HEK293 (cell line): Measurements from ENCODE around the gene KCNQ1.
"Not testable (repeated sequence)": the region's sequence is repeated elsewhere in the genome, so short reads cannot be mapped to it uniquely, and the experiment has no call there.

Experiments
- CTCF ChIA-PET: fragments of 350-600 bp; formaldehyde crosslinking; extraction: SDS; loops from one replicate; lab custom pipeline; 2021; ENCODE audit warnings: antibody characterized with exemption; lab: Yijun Ruan, JAX
- POLR2A ChIA-PET: fragments of 300-600 bp; formaldehyde crosslinking; extraction: SDS; loops from one replicate; lab custom pipeline; 2020; ENCODE audit warnings: antibody characterized with exemption, inconsistent platforms; lab: Yijun Ruan, JAX
- H3K27ac ChIP-seq: fragments of 200-500 bp; sonication (Bioruptor generic); 2 replicates; pipeline ENCODE4 v1.5.1; 2014; ENCODE audit warnings: low read depth, low read length, control low read depth, inconsistent platforms; ENCODE audit errors: extremely low read depth
- H3K36me3 ChIP-seq, 2 experiments: fragments of 200-500 bp in 1 of 2; sonication (Bioruptor generic) in 1 of 2; 1 replicate in 1 of 2; 2 replicates in 1 of 2; pipeline ENCODE4 v1.5.1; 2014 to 2017; ENCODE audit warnings: inconsistent platforms in 2 of 2, low read length in 2 of 2; ENCODE audit not compliant: control insufficient read depth in 2 of 2, insufficient read depth in 1 of 2
- H3K4me1 ChIP-seq: fragments of 200-500 bp; sonication (Bioruptor generic); 2 replicates; pipeline ENCODE4 v1.5.1; 2014; ENCODE audit warnings: mild to moderate bottlenecking, low read length, inconsistent platforms; ENCODE audit not compliant: control insufficient read depth, insufficient read depth
- H3K4me3 ChIP-seq: 2 replicates; pipeline ENCODE4 v1.5.1; 2011; ENCODE audit warnings: low read depth, mild to moderate bottlenecking, control low read depth, low read length, moderate library complexity
- H3K9me3 ChIP-seq: fragments of 200-500 bp; sonication (Bioruptor generic); 2 replicates; pipeline ENCODE4 v1.5.1; 2014; ENCODE audit warnings: low read depth, low read length, inconsistent platforms; ENCODE audit not compliant: control insufficient read depth, insufficient read depth
- GFI1B ChIP-seq: fragments of 450-650 bp; formaldehyde crosslinking; IDR thresholded peaks from 2 replicates; pipeline ENCODE4 v1.5.1; 2016; ENCODE audit warnings: missing biosample characterization, missing genetic modification characterization
- HOXD13 ChIP-seq: sonication (generic); formaldehyde crosslinking; IDR thresholded peaks from 2 replicates; pipeline ENCODE4 v1.8.0; 2022; ENCODE audit warnings: missing genetic modification reagents, borderline replicate concordance
- SETDB1 ChIP-seq: IDR thresholded peaks from one replicate; pipeline ENCODE4 v1.6.1; 2017; ENCODE audit warnings: mild to moderate bottlenecking, low read length, moderate library complexity, mixed read lengths; ENCODE audit not compliant: insufficient read length
- YY2 ChIP-seq: fragments of 450-650 bp; formaldehyde crosslinking; IDR thresholded peaks from 2 replicates; pipeline ENCODE4 v1.5.1; 2016; ENCODE audit warnings: missing biosample characterization, missing genetic modification characterization
- ZBTB21 ChIP-seq: fragments of 450-650 bp; formaldehyde crosslinking; IDR thresholded peaks from 2 replicates; pipeline ENCODE4 v1.5.1; 2017; ENCODE audit warnings: missing biosample characterization, missing genetic modification characterization
- ZNF221 ChIP-seq: fragments of 450-650 bp; formaldehyde crosslinking; IDR thresholded peaks from 2 replicates; pipeline ENCODE4 v1.5.1; 2017; ENCODE audit warnings: missing biosample characterization, missing genetic modification characterization, borderline replicate concordance
- ZNF558 ChIP-seq: fragments of 450-650 bp; formaldehyde crosslinking; IDR thresholded peaks from 2 replicates; pipeline ENCODE4 v1.5.1; 2016; ENCODE audit warnings: missing biosample characterization, missing genetic modification characterization
- ZNF707 ChIP-seq: fragments of 450-650 bp; formaldehyde crosslinking; IDR thresholded peaks from 2 replicates; pipeline ENCODE4 v1.5.1; 2016; ENCODE audit warnings: missing biosample characterization, missing genetic modification characterization
- ZNF792 ChIP-seq: fragments of 450-650 bp; formaldehyde crosslinking; IDR thresholded peaks from 2 replicates; pipeline ENCODE4 v1.5.1; 2016; ENCODE audit warnings: missing biosample characterization, missing genetic modification characterization
- TF ChIP-seq, protein P1 (sequence below): fragments of 450-650 bp; formaldehyde crosslinking; IDR thresholded peaks from 2 replicates; pipeline ENCODE4 v1.5.1; 2016; ENCODE audit warnings: missing biosample characterization, missing genetic modification characterization
- TF ChIP-seq, protein P2 (sequence below): fragments of 450-650 bp; formaldehyde crosslinking; IDR thresholded peaks from 2 replicates; pipeline ENCODE4 v1.5.1; 2016; ENCODE audit warnings: missing biosample characterization, missing genetic modification characterization
- TF ChIP-seq, protein P3 (sequence below): fragments of 450-650 bp; formaldehyde crosslinking; IDR thresholded peaks from 2 replicates; pipeline ENCODE4 v1.5.1; 2016; ENCODE audit warnings: missing biosample characterization, missing genetic modification characterization

KCNQ1 gene

DNA sequence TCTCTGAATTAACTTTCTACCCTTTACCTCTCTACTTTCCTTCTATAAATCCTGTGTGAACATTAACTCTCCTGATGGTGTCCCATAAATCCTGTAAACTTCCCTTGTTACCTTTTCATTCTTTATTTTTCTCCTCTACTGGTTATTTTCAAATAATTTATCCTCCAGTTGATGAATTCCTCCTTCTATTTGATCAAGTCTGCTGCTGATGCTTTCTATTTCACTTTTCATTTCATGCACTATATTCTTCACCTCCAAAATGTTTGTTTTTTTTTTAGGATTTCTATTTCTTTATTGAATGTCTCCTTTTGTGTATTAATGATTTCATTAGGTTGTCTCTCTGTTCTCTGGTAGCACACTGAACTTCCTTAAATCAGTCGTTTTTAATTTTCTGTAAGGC is 186.4 kb downstream of the KCNQ1 start:
- no peaks in the 10 kb centered on the region; the same call in 1 of the 2 replicates for H3K9me3 ChIP-seq
- H3K4me3 ChIP-seq = no peak overlapping the region
- no peaks in the 10 kb centered on the region for H3K36me3 ChIP-seq
- H3K27ac ChIP-seq = no peak overlapping the region
- no peaks in the 10 kb centered on the region for H3K4me1 ChIP-seq
- POLR2A ChIA-PET = no interaction called here
- TF ChIP-seq YY2 (no peak), SETDB1 (peak; percentile 8)
- TF ChIP-seq, all 188 proteins: peak for 1
- CTCF ChIA-PET = interaction anchor here (0.5 kb wide), 1 partner anchor 142 kb away, joined by 3 read pairs; no protein-coding TSS in a partner anchor

DNA sequence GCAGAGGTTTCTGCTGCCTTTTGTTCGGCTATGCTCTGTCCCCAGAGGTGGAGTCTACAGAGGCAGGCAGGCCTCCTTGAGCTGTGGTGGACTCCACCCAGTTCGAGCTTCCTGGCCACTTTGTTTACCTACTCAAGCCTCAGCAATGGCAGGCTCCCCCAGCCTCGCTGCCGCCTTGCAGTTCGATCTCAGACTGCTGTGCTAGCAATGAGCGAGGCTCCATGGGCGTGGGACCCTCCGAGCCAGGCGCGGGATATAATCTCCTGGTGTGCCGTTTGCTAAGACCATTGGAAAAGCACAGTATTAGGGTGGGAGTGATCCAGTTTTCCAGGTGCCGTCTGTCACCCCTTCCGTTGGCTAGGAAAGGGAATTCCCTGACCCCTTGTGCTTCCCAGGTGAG is 195.0 kb downstream of the KCNQ1 start:
- H3K9me3 ChIP-seq, H3K36me3 ChIP-seq, H3K4me3 ChIP-seq, POLR2A ChIA-PET, H3K27ac ChIP-seq, H3K4me1 ChIP-seq: not testable (repeated sequence)
- CTCF ChIA-PET = interaction anchor here (1.3 kb wide), 1 partner anchor 107 kb away, joined by 4 read pairs; no protein-coding TSS in a partner anchor

DNA sequence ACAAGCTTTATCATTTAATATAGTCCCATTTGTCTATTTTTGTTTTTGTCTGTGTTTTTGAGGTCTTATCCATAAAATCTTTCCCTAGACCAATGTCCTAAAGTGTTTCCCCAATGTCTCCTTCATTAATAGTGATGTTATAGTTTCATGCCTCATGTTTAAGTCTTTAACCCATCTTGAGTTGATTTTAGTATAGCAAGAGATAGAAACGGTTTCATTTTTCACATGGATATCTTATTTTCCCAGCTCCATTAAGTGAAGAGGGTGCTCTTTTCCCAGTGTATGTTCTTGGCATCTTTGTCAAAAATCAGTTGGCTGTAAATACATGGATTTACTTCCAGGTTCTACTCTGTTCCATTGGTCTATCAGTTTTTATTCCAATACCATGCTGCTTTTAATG is 196.8 kb downstream of the KCNQ1 start:
- H3K9me3 ChIP-seq = no peaks in the 10 kb centered on the region
- ChIA-PET POLR2A (no interaction called here), CTCF (no interaction called here)
- no peak overlapping the region for H3K4me3 ChIP-seq
- no peak overlapping the region for H3K27ac ChIP-seq
- H3K4me1 ChIP-seq = no peaks in the 10 kb centered on the region
- TF ChIP-seq ZNF707 (tag by site-specific recombination) = no peak
- no peak for TF ChIP-seq ZNF221 (tag by site-specific recombination)
- no peaks in the 10 kb centered on the region for H3K36me3 ChIP-seq

DNA sequence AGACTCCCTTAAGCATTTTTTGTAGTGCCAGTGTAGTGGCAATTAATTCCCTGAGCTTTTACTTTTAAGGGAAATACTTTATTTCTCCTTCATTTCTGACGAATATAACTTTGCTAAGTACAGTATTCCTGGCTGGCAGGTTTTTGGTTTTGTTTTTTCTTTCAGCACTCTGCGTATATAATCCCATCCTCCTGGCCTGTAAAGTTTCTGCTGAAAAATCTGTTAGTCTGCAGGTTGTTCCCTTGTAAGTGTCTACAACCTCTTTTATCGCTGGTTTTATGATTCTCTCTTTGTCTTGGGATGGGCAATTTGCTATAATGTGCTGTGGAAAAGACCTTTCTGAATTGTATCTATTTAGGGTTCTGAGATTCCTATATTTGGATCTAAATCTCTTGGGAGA is 198.9 kb downstream of the KCNQ1 start:
- ChIA-PET CTCF (interaction anchor here (0.6 kb wide), 1 partner anchor 53 kb away, joined by 3 read pairs; no protein-coding TSS in a partner anchor), POLR2A (no interaction called here)
- no peak overlapping the region for H3K27ac ChIP-seq
- H3K36me3 ChIP-seq = no peaks in the 10 kb centered on the region
- no peaks in the 10 kb centered on the region for H3K4me1 ChIP-seq
- no peaks in the 10 kb centered on the region for H3K9me3 ChIP-seq
- peak; percentile 63 for TF ChIP-seq SETDB1
- TF ChIP-seq, protein P1, sequence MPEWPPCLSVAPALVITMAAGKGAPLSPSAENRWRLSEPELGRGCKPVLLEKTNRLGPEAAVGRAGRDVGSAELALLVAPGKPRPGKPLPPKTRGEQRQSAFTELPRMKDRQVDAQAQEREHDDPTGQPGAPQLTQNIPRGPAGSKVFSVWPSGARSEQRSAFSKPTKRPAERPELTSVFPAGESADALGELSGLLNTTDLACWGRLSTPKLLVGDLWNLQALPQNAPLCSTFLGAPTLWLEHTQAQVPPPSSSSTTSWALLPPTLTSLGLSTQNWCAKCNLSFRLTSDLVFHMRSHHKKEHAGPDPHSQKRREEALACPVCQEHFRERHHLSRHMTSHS (tag by site-specific recombination) = no peak
- no peak overlapping the region for H3K4me3 ChIP-seq

DNA sequence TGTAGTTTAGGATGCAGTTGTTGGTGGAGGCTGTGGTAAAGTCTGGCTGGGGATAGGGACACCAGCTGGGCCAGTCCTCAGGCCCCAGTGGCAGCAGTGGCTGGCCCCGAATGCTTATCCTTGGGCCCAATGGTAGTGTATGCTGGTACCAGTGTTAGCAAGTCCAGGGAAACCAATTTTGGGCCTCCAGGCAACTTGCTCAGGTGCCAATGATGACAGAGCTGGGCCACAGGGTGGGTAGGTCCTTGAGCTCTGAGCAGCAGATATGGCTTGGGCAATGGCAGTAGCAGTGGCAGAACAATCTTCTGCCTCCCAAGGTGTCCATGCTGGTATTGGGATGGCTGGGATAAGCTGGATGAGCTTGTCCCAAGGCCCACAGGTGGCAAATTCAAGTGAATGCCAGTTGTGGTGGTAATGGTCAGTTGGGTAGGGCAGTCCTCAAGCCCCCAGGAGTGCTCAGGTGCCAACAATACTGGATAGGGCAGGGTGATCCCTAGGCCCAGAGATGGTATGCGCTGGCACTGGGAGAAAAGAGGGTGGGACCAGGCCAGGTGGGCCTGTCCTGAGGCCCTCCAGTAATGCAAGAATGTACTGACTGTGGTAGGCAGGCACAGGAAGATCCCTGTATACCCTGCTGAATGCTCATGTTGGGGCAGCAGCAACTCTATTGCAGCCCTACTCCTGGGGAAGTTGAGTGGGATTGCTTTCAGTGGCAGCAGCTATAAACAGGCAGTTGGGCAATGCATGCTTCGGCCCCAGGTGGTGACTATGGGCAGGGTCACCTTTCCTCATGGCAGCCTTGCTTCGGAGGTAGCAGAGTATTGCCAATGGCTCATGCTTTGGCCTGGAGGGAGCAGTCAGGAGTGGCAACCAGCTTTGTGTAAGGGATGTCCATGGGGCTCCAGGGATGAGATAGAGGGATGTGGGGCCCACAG is 200.3 kb downstream of the KCNQ1 start:
- POLR2A ChIA-PET = no interaction called here
- Histone ChIP-seq H3K9me3 (no peaks in the 10 kb centered on the region), H3K4me3 (no peak overlapping the region), H3K4me1 (no peaks in the 10 kb centered on the region), H3K36me3 (no peaks in the 10 kb centered on the region), H3K27ac (no peak overlapping the region)
- CTCF ChIA-PET = interaction anchor here (0.9 to 1.5 kb wide), 3 partner anchors 9 to 243 kb away, joined by 3 to 4 read pairs (median 3); no protein-coding TSS in a partner anchor
- TF ChIP-seq ZNF792 (tag by site-specific recombination) = no peak
- no peak for TF ChIP-seq ZBTB21 (tag by site-specific recombination)
- no peak for TF ChIP-seq HOXD13
- TF ChIP-seq GFI1B = no peak
- TF ChIP-seq ZNF558 (tag by site-specific recombination) = no peak
- TF ChIP-seq, protein P2, sequence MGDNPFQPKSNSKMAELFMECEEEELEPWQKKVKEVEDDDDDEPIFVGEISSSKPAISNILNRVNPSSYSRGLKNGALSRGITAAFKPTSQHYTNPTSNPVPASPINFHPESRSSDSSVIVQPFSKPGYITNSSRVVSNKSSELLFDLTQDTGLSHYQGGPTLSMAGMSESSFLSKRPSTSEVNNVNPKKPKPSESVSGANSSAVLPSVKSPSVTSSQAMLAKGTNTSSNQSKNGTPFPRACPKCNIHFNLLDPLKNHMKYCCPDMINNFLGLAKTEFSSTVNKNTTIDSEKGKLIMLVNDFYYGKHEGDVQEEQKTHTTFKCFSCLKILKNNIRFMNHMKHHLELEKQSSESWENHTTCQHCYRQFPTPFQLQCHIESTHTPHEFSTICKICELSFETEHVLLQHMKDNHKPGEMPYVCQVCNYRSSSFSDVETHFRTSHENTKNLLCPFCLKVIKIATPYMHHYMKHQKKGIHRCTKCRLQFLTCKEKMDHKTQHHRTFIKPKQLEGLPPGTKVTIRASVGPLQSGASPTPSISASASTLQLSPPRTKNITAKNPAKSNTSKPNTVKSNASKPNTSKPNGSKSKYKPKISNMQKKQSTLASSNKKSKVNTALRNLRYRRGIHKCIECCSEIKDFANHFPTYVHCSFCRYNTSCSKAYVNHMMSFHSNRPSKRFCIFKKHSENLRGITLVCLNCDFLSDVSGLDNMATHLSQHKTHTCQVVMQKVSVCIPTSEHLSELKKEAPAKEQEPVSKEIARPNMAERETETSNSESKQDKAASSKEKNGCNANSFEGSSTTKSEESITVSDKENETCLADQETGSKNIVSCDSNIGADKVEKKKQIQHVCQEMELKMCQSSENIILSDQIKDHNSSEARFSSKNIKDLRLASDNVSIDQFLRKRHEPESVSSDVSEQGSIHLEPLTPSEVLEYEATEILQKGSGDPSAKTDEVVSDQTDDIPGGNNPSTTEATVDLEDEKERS (tag by site-specific recombination) = no peak
- TF ChIP-seq, protein P3, sequence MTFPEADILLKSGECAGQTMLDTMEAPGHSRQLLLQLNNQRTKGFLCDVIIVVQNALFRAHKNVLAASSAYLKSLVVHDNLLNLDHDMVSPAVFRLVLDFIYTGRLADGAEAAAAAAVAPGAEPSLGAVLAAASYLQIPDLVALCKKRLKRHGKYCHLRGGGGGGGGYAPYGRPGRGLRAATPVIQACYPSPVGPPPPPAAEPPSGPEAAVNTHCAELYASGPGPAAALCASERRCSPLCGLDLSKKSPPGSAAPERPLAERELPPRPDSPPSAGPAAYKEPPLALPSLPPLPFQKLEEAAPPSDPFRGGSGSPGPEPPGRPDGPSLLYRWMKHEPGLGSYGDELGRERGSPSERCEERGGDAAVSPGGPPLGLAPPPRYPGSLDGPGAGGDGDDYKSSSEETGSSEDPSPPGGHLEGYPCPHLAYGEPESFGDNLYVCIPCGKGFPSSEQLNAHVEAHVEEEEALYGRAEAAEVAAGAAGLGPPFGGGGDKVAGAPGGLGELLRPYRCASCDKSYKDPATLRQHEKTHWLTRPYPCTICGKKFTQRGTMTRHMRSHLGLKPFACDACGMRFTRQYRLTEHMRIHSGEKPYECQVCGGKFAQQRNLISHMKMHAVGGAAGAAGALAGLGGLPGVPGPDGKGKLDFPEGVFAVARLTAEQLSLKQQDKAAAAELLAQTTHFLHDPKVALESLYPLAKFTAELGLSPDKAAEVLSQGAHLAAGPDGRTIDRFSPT (tag by site-specific recombination) = no peak
